GM12878 (cell line): ENCODE results near the gene FBXO39. TPM values are rescaled to one million over a fixed set of nuclear protein-coding genes. Genes with fewer than 3 reads are reported as not detected.

Experiments
- ATAC-seq: fragments of 200-7000 bp; cut with Tn5 transposase; 3 replicates; pipeline ENCODE4 v1.9.1; 2020; ENCODE audit warnings: mild to moderate bottlenecking, moderate library complexity
- BruUV-seq: library from RNA; stranded (reverse); fragments of 400-500 nt; replicated peaks from 2 replicates; lab custom pipeline; 2021; lab: Mats Ljungman, UMichigan
- CTCF ChIA-PET: fragments of 300-600 bp; sonication (Branson Sonifier 250); formaldehyde crosslinking; extraction: SDS; loops from one replicate; lab custom pipeline; 2021; ENCODE audit warnings: inconsistent platforms; lab: Yijun Ruan, JAX
- POLR2A ChIA-PET: fragments of 350-600 bp; formaldehyde crosslinking; extraction: SDS; loops from one replicate; lab custom pipeline; 2021; ENCODE audit warnings: inconsistent platforms; lab: Charles Lee
- RAD21 ChIA-PET: fragments of 300-600 bp; sonication (Branson Sonifier 250); formaldehyde crosslinking; loops from one replicate; lab custom pipeline; 2023; ENCODE audit warnings: antibody characterized with exemption; ENCODE audit not compliant: unreplicated experiment; lab: Charles Lee
- SMC1A ChIA-PET: fragments of 300-600 bp; sonication (Branson Sonifier 250); formaldehyde crosslinking; loops from one replicate; lab custom pipeline; 2023; ENCODE audit not compliant: unreplicated experiment, uncharacterized antibody; lab: Charles Lee
- DNase-seq: peaks from one replicate; pipeline ENCODE4 v3.0.0-alpha.2; 2011; ENCODE audit warnings: low read depth, low spot score
- FAIRE-seq: peaks from 3 replicates; lab custom pipeline; 2011; peaks lifted over from hg19 to GRCh38; lab: Jason Lieb, UNC
- H2AFZ ChIP-seq: 2 replicates; pipeline ENCODE4 v1.6.0; 2011; ENCODE audit warnings: low read depth, low read length, control low read depth; ENCODE audit not compliant: control insufficient read depth
- H3K27ac ChIP-seq: 2 replicates; pipeline ENCODE4 v1.5.1; 2011; ENCODE audit warnings: control low read depth; ENCODE audit not compliant: control insufficient read depth, insufficient read depth
- H3K27me3 ChIP-seq, 2 experiments: replicated peaks in 1 of 2; 2 replicates each; pipeline versions ENCODE4 v1.6.0 to v1.6.1; 2011; ENCODE audit warnings: low read length in 1 of 2; ENCODE audit not compliant: control insufficient read depth in 2 of 2, insufficient read depth in 2 of 2
- H3K36me3 ChIP-seq, 2 experiments: 2 replicates each; pipeline ENCODE4 v1.5.1; 2011; ENCODE audit warnings: low read length in 1 of 2; ENCODE audit not compliant: control insufficient read depth in 2 of 2, insufficient read depth in 2 of 2
- H3K4me1 ChIP-seq: 2 replicates; pipeline ENCODE4 v1.6.1; 2011; ENCODE audit warnings: mild to moderate bottlenecking, low read length, moderate library complexity, mixed read lengths; ENCODE audit not compliant: control insufficient read depth, insufficient read depth
- H3K4me2 ChIP-seq: 2 replicates; pipeline ENCODE4 v1.6.0; 2011; ENCODE audit warnings: control low read depth; ENCODE audit not compliant: control insufficient read depth, insufficient read depth
- H3K4me3 ChIP-seq: fragments of 200-600 bp; sonication (generic); 2 replicates; pipeline ENCODE4 v1.5.1; 2016
- H3K79me2 ChIP-seq: 2 replicates; pipeline ENCODE4 v1.6.0; 2011; ENCODE audit warnings: low read length; ENCODE audit not compliant: control insufficient read depth, insufficient read depth
- H3K9ac ChIP-seq: 2 replicates; pipeline ENCODE4 v1.8.0; 2011; ENCODE audit warnings: low read length, control low read depth, mixed read lengths; ENCODE audit not compliant: control insufficient read depth, insufficient read depth
- H3K9me3 ChIP-seq: replicated peaks from 3 replicates; pipeline ENCODE4 v1.5.1; 2011; ENCODE audit warnings: mild to moderate bottlenecking, low read length; ENCODE audit not compliant: control insufficient read depth, insufficient read depth
- H4K20me1 ChIP-seq: 2 replicates; pipeline ENCODE4 v1.6.0; 2011; ENCODE audit not compliant: control insufficient read depth, insufficient read depth
- CBFB ChIP-seq: IDR thresholded peaks from 2 replicates; pipeline ENCODE4 v1.6.1; 2016; ENCODE audit warnings: antibody characterized with exemption, low read depth
- HDAC2 ChIP-seq: fragments of 200-600 bp; sonication (generic); IDR thresholded peaks from 2 replicates; pipeline ENCODE4 v1.6.1; 2017
- IKZF1 ChIP-seq: fragments of 450-650 bp; conservative IDR thresholded peaks from 2 replicates; pipeline ENCODE4 v1.6.1; 2017; ENCODE audit warnings: antibody characterized with exemption, mild to moderate bottlenecking
- POLR2A ChIP-seq: IDR thresholded peaks from 2 replicates; pipeline ENCODE4 v1.6.1; 2011; ENCODE audit warnings: low read depth, mild to moderate bottlenecking, low read length
- RCOR1 ChIP-seq: conservative IDR thresholded peaks from 2 replicates; pipeline ENCODE4 v1.6.1; 2012; ENCODE audit warnings: low read depth, low read length, improper control_type of control experiment
- ZNF217 ChIP-seq: fragments of 450-650 bp; IDR thresholded peaks from 2 replicates; pipeline ENCODE4 v1.6.1; 2017; ENCODE audit warnings: antibody characterized with exemption, mild to moderate bottlenecking
- WGBS: methylation state at CpG from one replicate; pipeline ENCODE4 v1.1.6; 2016; ENCODE audit warnings: low lambda C conversion rate; ENCODE audit not compliant: insufficient replicate concordance, insufficient coverage; ENCODE audit errors: missing lambda C conversion rate; 5-methylcytosine and 5-hydroxymethylcytosine counted together
- in situ Hi-C: fragments of 300-500 bp; cut with MboI; formaldehyde crosslinking; loops from 9 replicates; pipeline ENCODE4 v1.14.3; 2018; ENCODE audit warnings: mixed read lengths
- intact Hi-C: fragments of 100-400 bp; cut with micrococcal nuclease; formaldehyde crosslinking; loops from one replicate; pipeline ENCODE4 v1.14.2; 2022; ENCODE audit not compliant: unreplicated experiment
- polyA plus RNA-seq, 11 experiments: library from polyadenylated mRNA; depleted of rRNA in 4 of 11; unstranded in 6 of 11; stranded (reverse) in 5 of 11; fragments of >200 nt; fragmentation: Nextera tagmentation in 4 of 11; fragmentation: Illumina TruSeq in 1 of 11; extraction: Ambion mirVana in 4 of 11; extraction: Trizol in 1 of 11; gene quantifications; 1 replicate in 1 of 11; 2 replicates in 10 of 11; pipeline versions ENCODE4 v1.2.1 to v1.2.3, GENCODE V29; 2011 to 2016; ENCODE audit warnings: inconsistent platforms in 2 of 11, missing spikeins in 2 of 11, low read depth in 1 of 11
- total RNA-seq, 4 experiments: library from RNA; depleted of rRNA in 3 of 4; stranded (reverse); fragments of >200 nt in 3 of 4; fragmentation: Illumina TruSeq in 1 of 4; extraction: Trizol in 1 of 4; gene quantifications; 2 replicates each; pipeline versions ENCODE4 v1.2.1 to v1.2.3, GENCODE V29; 2013 to 2021
- TF ChIP-seq, protein P1 (sequence below): fragments of 450-650 bp; IDR thresholded peaks from 2 replicates; pipeline ENCODE4 v1.6.1; 2018; ENCODE audit warnings: borderline replicate concordance, mild to moderate bottlenecking; ENCODE audit not compliant: partially characterized antibody
- TF ChIP-seq, protein P2 (sequence below): IDR thresholded peaks from 2 replicates; pipeline ENCODE4 v1.6.1; 2012; ENCODE audit warnings: low read depth, low read length, improper control_type of control experiment
- TF ChIP-seq, protein P3 (sequence below): IDR thresholded peaks from 2 replicates; pipeline ENCODE4 v1.6.1; 2012; ENCODE audit warnings: improper control_type of control experiment, low read depth, low read length; ENCODE audit not compliant: insufficient replicate concordance

Gene FBXO39
- total and polyA plus RNA-seq, 10 of the 15 experiments (the other 5 are each of a cell fraction or from before 2014, with no cell fraction given) = 0.05 to 0.62 (median 0.16) TPM; not detected in 6

DNA sequence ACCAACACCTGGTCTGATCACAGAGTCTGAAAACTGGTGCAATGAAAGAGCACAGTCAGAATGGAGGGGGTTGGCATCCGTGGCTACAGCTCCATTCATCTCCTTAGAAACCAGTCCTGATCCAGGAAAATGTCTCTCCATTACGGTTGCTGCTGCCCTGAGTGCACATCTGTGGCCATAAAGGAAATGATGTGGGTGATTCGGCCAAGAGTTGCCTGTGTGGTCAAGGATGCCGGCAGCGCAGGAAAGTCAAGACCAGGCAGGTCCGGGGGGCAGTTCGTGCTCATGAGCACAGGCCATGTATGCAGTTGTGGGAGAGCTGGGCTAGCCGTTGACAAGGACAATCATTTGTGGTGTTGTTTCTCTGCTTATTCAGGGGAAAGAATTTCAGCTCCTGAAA, 14.2 kb upstream of the FBXO39 start:
- H3K27me3 ChIP-seq = no peaks in the 10 kb centered on the region
- RAD21 ChIA-PET = no interaction called here
- no peak overlapping the region for H3K4me2 ChIP-seq
- in situ Hi-C loops = no loop called here
- no peak overlapping the region for H3K27ac ChIP-seq
- no peaks in the 10 kb centered on the region for H4K20me1 ChIP-seq
- no peak overlapping the region for H3K4me3 ChIP-seq
- WGBS = 86% methylated on average over 8 of the region's 8 CpGs
- CTCF ChIA-PET = no interaction called here
- intact Hi-C loops = no loop called here
- FAIRE-seq (no peak), ATAC-seq (no peak), DNase-seq (no peak)
- peaks cover 16% of the 10 kb centered on the region for H3K79me2 ChIP-seq
- H3K9me3 ChIP-seq = peaks cover 7% of the 10 kb centered on the region; the same call in 2 of the 3 replicates
- BruUV-seq = no TSS peak
- no peaks in the 10 kb centered on the region; the same call in 1 of the 2 replicates for H3K4me1 ChIP-seq
- POLR2A ChIA-PET = interaction anchor here (0.6 kb wide), 1 partner anchor 149 kb away, joined by 8 read pairs; no protein-coding TSS in a partner anchor
- TF ChIP-seq POLR2A = peak; percentile 41
- no peak for TF ChIP-seq CBFB
- no peak for TF ChIP-seq IKZF1
- TF ChIP-seq, protein P1, sequence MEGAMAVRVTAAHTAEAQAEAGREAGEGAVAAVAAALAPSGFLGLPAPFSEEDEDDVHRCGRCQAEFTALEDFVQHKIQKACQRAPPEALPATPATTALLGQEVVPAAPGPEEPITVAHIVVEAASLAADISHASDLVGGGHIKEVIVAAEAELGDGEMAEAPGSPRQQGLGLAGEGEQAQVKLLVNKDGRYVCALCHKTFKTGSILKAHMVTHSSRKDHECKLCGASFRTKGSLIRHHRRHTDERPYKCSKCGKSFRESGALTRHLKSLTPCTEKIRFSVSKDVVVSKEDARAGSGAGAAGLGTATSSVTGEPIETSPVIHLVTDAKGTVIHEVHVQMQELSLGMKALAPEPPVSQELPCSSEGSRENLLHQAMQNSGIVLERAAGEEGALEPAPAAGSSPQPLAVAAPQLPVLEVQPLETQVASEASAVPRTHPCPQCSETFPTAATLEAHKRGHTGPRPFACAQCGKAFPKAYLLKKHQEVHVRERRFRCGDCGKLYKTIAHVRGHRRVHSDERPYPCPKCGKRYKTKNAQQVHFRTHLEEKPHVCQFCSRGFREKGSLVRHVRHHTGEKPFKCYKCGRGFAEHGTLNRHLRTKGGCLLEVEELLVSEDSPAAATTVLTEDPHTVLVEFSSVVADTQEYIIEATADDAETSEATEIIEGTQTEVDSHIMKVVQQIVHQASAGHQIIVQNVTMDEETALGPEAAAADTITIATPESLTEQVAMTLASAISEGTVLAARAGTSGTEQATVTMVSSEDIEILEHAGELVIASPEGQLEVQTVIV = no peak
- SMC1A ChIA-PET = no interaction called here
- no peak overlapping the region for H2AFZ ChIP-seq
- no peak overlapping the region for H3K9ac ChIP-seq
- H3K36me3 ChIP-seq = peaks cover 5 to 63% of the 10 kb centered on the region in 2 experiments

DNA sequence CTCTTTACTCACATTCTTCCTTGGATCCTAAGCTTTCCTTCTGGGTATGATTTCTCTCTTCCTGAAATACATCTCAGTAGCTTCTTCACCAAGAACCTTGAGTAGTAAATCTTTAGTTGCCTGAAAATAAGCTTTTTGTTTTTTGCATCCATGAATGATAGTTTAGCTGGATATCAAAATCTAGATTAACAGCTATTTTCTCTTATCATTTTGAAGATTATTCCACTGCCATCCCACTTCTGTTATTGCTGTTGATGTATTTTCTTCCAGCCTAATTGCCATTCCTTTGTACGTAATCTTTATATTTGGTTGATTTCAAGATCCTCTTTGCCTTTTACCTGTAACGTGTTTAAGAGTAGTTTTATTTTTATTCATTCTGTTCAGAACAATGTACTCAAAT, 7.6 kb upstream of the FBXO39 start:
- BruUV-seq = no TSS peak
- intact Hi-C loops = no loop called here
- TF ChIP-seq RCOR1 (no peak), ZNF217 (no peak), HDAC2 (no peak)
- TF ChIP-seq, protein P2, sequence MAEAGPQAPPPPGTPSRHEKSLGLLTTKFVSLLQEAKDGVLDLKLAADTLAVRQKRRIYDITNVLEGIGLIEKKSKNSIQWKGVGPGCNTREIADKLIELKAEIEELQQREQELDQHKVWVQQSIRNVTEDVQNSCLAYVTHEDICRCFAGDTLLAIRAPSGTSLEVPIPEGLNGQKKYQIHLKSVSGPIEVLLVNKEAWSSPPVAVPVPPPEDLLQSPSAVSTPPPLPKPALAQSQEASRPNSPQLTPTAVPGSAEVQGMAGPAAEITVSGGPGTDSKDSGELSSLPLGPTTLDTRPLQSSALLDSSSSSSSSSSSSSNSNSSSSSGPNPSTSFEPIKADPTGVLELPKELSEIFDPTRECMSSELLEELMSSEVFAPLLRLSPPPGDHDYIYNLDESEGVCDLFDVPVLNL = no peak
- TF ChIP-seq, protein P3, sequence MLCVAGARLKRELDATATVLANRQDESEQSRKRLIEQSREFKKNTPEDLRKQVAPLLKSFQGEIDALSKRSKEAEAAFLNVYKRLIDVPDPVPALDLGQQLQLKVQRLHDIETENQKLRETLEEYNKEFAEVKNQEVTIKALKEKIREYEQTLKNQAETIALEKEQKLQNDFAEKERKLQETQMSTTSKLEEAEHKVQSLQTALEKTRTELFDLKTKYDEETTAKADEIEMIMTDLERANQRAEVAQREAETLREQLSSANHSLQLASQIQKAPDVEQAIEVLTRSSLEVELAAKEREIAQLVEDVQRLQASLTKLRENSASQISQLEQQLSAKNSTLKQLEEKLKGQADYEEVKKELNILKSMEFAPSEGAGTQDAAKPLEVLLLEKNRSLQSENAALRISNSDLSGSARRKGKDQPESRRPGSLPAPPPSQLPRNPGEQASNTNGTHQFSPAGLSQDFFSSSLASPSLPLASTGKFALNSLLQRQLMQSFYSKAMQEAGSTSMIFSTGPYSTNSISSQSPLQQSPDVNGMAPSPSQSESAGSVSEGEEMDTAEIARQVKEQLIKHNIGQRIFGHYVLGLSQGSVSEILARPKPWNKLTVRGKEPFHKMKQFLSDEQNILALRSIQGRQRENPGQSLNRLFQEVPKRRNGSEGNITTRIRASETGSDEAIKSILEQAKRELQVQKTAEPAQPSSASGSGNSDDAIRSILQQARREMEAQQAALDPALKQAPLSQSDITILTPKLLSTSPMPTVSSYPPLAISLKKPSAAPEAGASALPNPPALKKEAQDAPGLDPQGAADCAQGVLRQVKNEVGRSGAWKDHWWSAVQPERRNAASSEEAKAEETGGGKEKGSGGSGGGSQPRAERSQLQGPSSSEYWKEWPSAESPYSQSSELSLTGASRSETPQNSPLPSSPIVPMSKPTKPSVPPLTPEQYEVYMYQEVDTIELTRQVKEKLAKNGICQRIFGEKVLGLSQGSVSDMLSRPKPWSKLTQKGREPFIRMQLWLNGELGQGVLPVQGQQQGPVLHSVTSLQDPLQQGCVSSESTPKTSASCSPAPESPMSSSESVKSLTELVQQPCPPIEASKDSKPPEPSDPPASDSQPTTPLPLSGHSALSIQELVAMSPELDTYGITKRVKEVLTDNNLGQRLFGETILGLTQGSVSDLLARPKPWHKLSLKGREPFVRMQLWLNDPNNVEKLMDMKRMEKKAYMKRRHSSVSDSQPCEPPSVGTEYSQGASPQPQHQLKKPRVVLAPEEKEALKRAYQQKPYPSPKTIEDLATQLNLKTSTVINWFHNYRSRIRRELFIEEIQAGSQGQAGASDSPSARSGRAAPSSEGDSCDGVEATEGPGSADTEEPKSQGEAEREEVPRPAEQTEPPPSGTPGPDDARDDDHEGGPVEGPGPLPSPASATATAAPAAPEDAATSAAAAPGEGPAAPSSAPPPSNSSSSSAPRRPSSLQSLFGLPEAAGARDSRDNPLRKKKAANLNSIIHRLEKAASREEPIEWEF = no peak

More for the DNA sequence above, 7.6 kb upstream of the FBXO39 start:
- ChIA-PET CTCF (no interaction called here), RAD21 (no interaction called here), SMC1A (interaction anchor here (0.9 kb wide), 1 partner anchor 9 kb away, joined by 3 read pairs; no protein-coding TSS in a partner anchor), POLR2A (no interaction called here)
- H3K4me1 ChIP-seq = no peaks in the 10 kb centered on the region
- no peak overlapping the region for H2AFZ ChIP-seq
- ATAC-seq = no peak
- in situ Hi-C loops = no loop called here
- 97% methylated on average over 2 of the region's 2 CpGs for WGBS
- peaks cover 40% of the 10 kb centered on the region for H3K9me3 ChIP-seq
- no peak overlapping the region for H3K9ac ChIP-seq
- no peak overlapping the region for H3K27ac ChIP-seq
- peaks cover 6 to 83% of the 10 kb centered on the region in 2 experiments for H3K36me3 ChIP-seq
- no peaks in the 10 kb centered on the region for H3K79me2 ChIP-seq
- DNase-seq = no peak
- no peaks in the 10 kb centered on the region for H3K27me3 ChIP-seq
- no peak for FAIRE-seq
- H3K4me3 ChIP-seq = no peak overlapping the region
- H4K20me1 ChIP-seq = no peaks in the 10 kb centered on the region
- H3K4me2 ChIP-seq = no peak overlapping the region
